ENCODE data around the gene C1R.
A peak's percentile ranks its signal among the peaks of the same experiment; 100 is the strongest.

The C1R gene

GRCh38 chr12:7099290-7099996 lies 7.2 kb upstream of the C1R start:
- no peak for DNase-seq (ENCODE audit: low read depth)

- no peak for DNase-seq (ENCODE audit: low read depth)
Measured at GRCh38 chr12:7096979-7097378, 4.7 kb upstream of the C1R start.

GRCh38 chr12:7096006-7096932 lies 4.0 kb upstream of the C1R start:
- DNase-seq (ENCODE audit: low read depth) = no peak

- no peak for DNase-seq (ENCODE audit: low read depth)
Measured at GRCh38 chr12:7093892-7094291, 1.6 kb upstream of the C1R start.

GRCh38 chr12:7093486-7093885 lies 1.2 kb upstream of the C1R start:
- DNase-seq (ENCODE audit: low read depth) = no peak

- no peak for DNase-seq (ENCODE audit: low read depth)
Measured at GRCh38 chr12:7092986-7093460, 778 bp upstream of the C1R start.

- no peak for DNase-seq (ENCODE audit: low read depth)
Measured at GRCh38 chr12:7091660-7092228, 501 bp downstream of the C1R start.

GRCh38 chr12:7091171-7091570 lies 1.1 kb downstream of the C1R start:
- DNase-seq (ENCODE audit: low read depth) = no peak

GRCh38 chr12:7090222-7090998 lies 1.8 kb downstream of the C1R start:
- DNase-seq (ENCODE audit: low read depth) = no peak

- DNase-seq (ENCODE audit: low read depth) = no peak
Measured at GRCh38 chr12:7089196-7089871, 2.9 kb downstream of the C1R start.

GRCh38 chr12:7083125-7083524 lies 9.1 kb downstream of the C1R start:
- no peak for DNase-seq (ENCODE audit: low read depth)

- DNase-seq (ENCODE audit: low read depth) = no peak
Measured at GRCh38 chr12:7081037-7081436, 11.2 kb downstream of the C1R start.

GRCh38 chr12:7079826-7080125 lies 12.5 kb downstream of the C1R start:
- DNase-seq (ENCODE audit: low read depth) = peak; percentile 84

- no peak for DNase-seq (ENCODE audit: low read depth)
Measured at GRCh38 chr12:7078163-7078562, 14.1 kb downstream of the C1R start.

GRCh38 chr12:7076493-7076892 lies 15.8 kb downstream of the C1R start:
- DNase-seq (ENCODE audit: low read depth) = no peak

GRCh38 chr12:7075939-7076338 lies 16.3 kb downstream of the C1R start:
- peak; percentile 22 for DNase-seq (ENCODE audit: low read depth)

- no peak for DNase-seq (ENCODE audit: low read depth)
Measured at GRCh38 chr12:7075518-7075917, 16.7 kb downstream of the C1R start.

- DNase-seq (ENCODE audit: low read depth) = no peak
Measured at GRCh38 chr12:7073946-7074345, 18.3 kb downstream of the C1R start.

- DNase-seq (ENCODE audit: low read depth) = no peak
Measured at GRCh38 chr12:7072554-7072953, 19.7 kb downstream of the C1R start.

GRCh38 chr12:7072035-7072434 lies 20.2 kb downstream of the C1R start:
- DNase-seq (ENCODE audit: low read depth) = no peak

GRCh38 chr12:7069386-7069785 lies 22.9 kb downstream of the C1R start:
- DNase-seq (ENCODE audit: low read depth) = no peak

- no peak for DNase-seq (ENCODE audit: low read depth)
Measured at GRCh38 chr12:7068994-7069346, 23.3 kb downstream of the C1R start.
